Daoy (cell line): ENCODE results near the gene BET1. TPM values are rescaled to one million over a fixed set of nuclear protein-coding genes. Genes with fewer than 3 reads are reported as not detected.

Experiments used
- DNase-seq: peaks from one replicate; pipeline ENCODE4 v3.0.0-alpha.2; 2015; ENCODE audit warnings: low read depth
- total RNA-seq: library from RNA; depleted of rRNA; stranded (reverse); fragments of >200 nt; shearing (Covaris generic); gene quantifications from 2 replicates; pipeline ENCODE4 v1.2.3, GENCODE V29; 2014; rRNA removed

BET1 gene
- total RNA-seq, 1 experiment from 2014 or later, result 36.8 TPM

DNA sequence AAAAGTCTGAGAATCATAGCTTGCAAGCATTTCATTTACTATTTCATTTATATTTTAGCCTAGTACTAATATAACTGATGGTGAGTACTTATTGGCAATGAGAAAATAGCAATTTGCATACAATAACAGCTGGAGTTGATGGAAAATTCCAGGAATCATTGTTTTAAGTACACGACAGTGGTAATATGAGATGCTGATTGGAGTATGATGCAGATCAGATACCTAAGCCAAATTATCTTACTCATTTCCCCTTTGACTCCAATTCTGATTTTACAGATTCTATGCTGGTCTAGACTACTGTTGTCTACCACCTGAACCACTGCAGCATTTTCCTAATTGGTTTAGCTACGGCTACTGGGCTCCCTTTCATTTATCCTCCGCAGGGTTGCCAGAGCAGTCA lies 45.9 kb downstream of the BET1 start:
- DNase-seq, result peak; percentile 28

DNA sequence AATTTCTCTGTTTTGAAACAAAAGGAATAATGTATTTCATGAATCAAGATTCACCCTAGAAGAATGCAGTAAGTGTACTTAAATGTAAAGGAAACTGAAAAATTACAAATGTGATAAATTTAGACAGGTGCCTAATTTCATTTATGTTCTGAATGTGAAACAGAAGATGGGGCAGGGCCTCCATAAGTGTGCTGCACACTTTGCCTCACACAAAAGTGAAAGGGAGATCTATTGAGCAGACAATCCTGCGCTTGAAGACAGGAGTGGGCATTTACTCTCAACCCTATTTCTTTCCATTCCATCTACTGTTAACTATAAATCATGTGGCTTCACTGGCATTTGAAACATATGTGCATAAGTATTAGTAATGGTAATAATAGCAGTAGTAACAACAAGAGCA lies 46.4 kb downstream of the BET1 start:
- no peak for DNase-seq

DNA sequence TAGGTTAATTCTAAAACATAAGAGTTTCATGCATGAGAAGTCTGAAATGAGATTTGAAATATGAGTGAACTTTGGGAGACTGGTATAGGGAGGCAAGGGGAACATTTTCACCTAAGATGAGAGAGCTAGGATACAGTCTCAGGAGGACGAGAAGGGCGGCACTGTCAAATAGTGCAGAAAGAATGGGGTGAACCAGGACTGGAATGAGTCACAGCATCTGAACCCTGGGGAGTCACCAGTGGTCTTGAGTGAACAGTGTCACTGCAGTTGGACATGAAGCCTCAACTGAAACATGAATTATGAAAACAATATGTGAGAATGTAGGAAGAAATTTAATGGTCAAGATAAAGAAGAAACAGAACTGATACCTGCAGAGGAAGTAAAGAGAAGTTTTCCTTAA lies 48.9 kb downstream of the BET1 start:
- DNase-seq, result no peak

DNA sequence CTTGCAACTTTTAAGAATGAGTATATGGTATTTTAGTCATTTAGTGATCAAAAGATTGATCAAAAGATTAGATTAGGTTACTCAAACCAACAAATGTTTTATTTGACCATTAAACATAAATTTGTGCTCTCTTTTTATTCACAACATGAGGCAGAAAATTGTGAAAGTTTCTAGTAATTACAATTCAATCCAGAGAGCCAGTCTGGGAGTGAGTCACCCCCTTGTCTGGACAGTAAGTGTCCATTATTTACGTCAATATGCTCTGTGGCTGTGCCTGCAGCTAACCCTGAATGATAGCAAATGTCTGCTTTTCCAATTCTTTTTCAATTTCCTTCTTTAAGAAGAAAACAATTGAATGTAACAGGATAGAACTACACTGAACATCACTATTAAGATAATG lies 54.7 kb downstream of the BET1 start:
- peak; percentile 39 for DNase-seq

DNA sequence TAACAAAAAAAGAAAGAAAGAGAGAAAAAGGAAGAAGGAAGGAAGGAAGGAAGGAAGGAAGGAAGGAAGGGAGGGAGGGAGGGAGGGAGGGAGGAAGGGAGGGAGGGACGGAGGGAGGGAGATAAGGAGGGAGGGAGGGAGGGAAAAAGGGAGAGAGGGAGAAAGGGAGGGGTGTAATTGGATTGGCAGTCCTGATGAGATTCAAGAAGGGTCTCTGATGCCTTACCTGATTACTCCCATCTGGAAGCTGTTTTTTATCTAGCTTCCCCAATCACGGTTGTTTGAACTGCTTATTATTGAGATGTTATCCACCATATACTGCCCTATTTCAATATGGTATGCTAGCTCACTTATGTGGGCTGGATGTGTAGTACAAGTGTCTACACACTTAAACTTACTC lies 55.3 kb downstream of the BET1 start:
- no peak for DNase-seq

DNA sequence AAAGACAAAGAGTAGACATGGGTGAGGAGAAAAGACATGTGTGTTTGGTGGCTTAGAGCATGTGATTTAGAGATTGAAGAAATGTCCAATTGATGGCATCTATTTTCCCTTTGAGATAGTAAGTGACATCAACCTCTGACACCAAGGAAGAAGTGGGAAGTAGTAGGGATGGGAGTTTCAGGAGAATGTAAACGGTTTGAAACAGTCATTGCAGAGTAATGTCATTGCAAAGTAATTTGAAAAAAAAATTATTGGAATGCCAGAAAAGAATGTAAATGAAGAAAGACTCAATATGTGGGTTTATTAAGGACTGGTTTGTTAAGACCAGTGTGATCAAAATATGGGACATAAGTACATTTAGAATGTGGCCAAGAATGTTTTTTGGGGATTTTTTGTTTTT lies 56.0 kb downstream of the BET1 start:
- no peak for DNase-seq

DNA sequence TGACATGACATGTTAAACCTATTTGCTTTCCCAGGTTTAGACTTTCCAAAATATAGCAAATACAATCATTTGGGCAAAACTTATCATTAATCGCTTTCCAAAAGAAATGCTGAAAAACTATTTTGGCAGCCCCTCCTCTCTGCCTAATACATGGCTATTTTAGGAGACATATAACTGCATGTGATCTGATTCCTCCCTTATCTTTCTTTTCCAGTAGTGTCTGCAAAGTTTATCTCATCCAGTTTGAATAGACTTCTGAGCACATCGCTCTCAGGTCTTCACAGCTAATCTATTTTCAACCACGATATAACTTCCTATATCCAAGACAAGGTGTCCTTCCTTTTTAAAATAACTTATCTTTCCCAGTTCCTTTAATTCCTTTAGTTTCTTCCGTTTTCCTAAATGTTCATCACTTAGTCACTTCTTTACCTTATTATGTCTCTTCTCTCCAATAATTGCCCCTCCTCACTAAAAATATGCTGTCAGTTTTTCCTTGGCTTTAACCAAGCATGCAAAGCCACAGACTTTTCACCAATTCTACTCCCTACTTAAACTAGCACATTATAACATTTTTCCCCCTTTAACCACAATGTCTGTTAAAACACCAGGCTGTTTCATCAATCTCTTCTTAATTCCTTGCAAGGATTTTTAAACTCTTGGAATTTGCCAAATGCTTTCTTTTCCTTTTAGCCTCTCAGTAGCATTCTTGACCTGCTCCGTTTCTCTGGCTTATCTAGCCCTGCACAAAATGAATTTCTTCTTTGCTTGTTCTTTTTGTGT lies 58.2 kb downstream of the BET1 start:
- DNase-seq, result no peak

DNA sequence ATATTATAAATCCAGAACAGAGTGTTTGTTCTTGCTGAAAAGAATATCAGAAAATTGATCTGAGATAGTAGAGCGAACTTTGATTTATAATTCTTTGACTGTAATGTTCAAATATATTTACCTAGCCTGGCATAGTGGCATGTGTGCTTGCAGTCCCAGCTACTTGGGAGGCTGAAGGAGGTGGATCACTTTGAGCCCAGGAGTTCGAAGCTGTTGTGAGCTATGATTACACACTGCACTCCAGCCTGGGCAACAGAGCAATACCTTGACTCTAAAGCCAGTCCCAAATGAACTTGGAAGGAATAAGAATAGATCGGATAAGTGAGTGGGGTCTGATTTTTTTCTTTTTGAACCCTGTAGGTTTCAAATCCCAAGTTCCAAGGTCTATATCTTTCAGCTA lies 59.1 kb downstream of the BET1 start:
- DNase-seq, result no peak

DNA sequence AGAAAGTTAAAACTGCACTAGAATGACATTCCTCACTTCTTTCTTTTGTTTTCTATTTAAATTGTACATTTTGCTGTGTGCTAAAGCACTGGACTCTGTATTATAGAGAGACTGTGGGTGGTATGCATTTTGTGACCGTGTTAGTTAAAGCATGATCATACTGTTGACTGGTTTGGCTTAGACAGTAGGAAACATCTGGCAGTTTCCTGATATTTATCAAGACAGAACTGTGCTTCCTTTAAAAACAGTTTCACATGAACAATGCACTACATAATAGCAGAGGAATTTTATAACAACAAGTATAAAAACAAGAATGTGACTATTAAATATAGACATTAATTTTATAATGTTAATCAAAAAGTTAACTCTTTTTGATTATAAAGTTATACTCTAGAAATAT lies 59.5 kb downstream of the BET1 start:
- no peak for DNase-seq

DNA sequence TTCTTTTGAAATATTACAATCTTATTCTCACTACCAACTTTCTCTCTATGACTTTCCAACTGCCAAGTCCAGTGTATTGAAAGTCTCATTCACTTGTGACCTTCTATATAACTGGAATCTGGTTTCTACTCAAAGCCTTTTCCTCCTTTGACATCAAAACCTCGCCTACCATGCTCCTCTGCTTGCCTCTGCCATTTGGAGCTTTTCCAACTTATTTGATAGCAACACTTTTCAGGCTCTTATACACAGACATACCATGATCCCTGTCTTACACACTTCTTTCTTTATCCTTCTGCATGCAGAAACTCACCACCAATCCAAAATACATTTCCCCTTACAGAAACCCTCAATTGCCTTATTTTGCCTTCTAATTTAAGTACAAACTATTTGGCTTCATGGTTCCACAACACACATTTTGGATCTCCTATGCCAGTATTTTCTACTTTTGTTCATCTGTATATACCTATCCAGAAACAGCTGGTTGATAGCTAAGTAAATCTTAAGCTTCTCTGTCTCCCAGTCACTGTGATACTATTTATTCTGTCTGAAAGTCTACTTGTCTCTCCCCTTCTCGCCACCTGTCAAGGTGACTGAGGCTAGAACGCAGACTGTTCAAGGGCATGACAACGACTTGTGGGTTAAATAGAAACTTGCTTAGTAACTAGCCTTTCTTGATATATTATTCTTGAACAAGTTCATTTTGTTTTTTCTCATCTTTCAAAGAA lies 60.2 kb downstream of the BET1 start:
- no peak for DNase-seq

Other genes starting within 250 kb of the BET1 start
- 108 and 113 TPM in 2 replicates for gene TFPI2, start 113.6 kb downstream of the BET1 start, total RNA-seq
- gene GNGT1, start 97.8 kb downstream of the BET1 start, total RNA-seq, result not detected in 2 replicates
- gene GNG11, start 82.6 kb downstream of the BET1 start, total RNA-seq, result 14.7 and 21.6 TPM in 2 replicates